Activated gamma-delta T cell treated with Interleukin-2 at 50 U/mL for 16 hours (primary cell): ENCODE data around the gene EYA2.
"Not testable (repeated sequence)": the region's sequence is repeated elsewhere in the genome, so short reads cannot be mapped to it uniquely, and the experiment has no call there.

Experiments used
- DNase-seq: peaks from one replicate; pipeline ENCODE4 v3.0.0-alpha.2; 2020

Gene EYA2

GRCh38 chr20:46959081-46959692, 64.5 kb downstream of the EYA2 start:
- DNase-seq: no peak

- no peak for DNase-seq
These were observed 65.2 kb downstream of the EYA2 start for GRCh38 chr20:46959821-46960220.

- DNase-seq: no peak
These were observed 65.9 kb downstream of the EYA2 start for GRCh38 chr20:46960536-46960935.

- not testable (repeated sequence) for DNase-seq
These were observed 67.3 kb downstream of the EYA2 start for GRCh38 chr20:46961968-46962367.

GRCh38 chr20:46962452-46963195, 68.0 kb downstream of the EYA2 start:
- no peak for DNase-seq

- DNase-seq: no peak
These were observed 68.5 kb downstream of the EYA2 start for GRCh38 chr20:46963196-46963529.

GRCh38 chr20:46963758-46964617, 69.3 kb downstream of the EYA2 start:
- no peak for DNase-seq

- no peak for DNase-seq
These were observed 70.2 kb downstream of the EYA2 start for GRCh38 chr20:46964618-46965455.

GRCh38 chr20:46965477-46965876, 70.8 kb downstream of the EYA2 start:
- DNase-seq: no peak

- DNase-seq: no peak
These were observed 73.0 kb downstream of the EYA2 start for GRCh38 chr20:46967646-46968045.

GRCh38 chr20:46970937-46971630, 76.4 kb downstream of the EYA2 start:
- no peak for DNase-seq

- no peak for DNase-seq
These were observed 79.1 kb downstream of the EYA2 start for GRCh38 chr20:46973766-46974165.

GRCh38 chr20:46974669-46975434, 80.2 kb downstream of the EYA2 start:
- DNase-seq: no peak

- no peak for DNase-seq
These were observed 81.3 kb downstream of the EYA2 start for GRCh38 chr20:46975976-46976375.

- no peak for DNase-seq
These were observed 82.6 kb downstream of the EYA2 start for GRCh38 chr20:46977204-46977603.

- no peak for DNase-seq
These were observed 83.4 kb downstream of the EYA2 start for GRCh38 chr20:46977909-46978588.

- DNase-seq: no peak
These were observed 84.4 kb downstream of the EYA2 start for GRCh38 chr20:46978951-46979491.

- no peak for DNase-seq
These were observed 85.1 kb downstream of the EYA2 start for GRCh38 chr20:46979603-46980241.

GRCh38 chr20:46981184-46981583, 86.5 kb downstream of the EYA2 start:
- DNase-seq: no peak

GRCh38 chr20:46983466-46983865, 88.8 kb downstream of the EYA2 start:
- no peak for DNase-seq
